HG03432 (cell line): ENCODE results near the gene RTEL1.
"Not testable (repeated sequence)": the region's sequence is repeated elsewhere in the genome, so short reads cannot be mapped to it uniquely, and the experiment has no call there.

Experiments used
- ATAC-seq: cut with Tn5 transposase; IDR thresholded peaks from one replicate; pipeline ENCODE4 v1.9.1; 2021; ENCODE audit warnings: mild to moderate bottlenecking, moderate library complexity; ENCODE audit not compliant: unreplicated experiment

Gene RTEL1, protein sequence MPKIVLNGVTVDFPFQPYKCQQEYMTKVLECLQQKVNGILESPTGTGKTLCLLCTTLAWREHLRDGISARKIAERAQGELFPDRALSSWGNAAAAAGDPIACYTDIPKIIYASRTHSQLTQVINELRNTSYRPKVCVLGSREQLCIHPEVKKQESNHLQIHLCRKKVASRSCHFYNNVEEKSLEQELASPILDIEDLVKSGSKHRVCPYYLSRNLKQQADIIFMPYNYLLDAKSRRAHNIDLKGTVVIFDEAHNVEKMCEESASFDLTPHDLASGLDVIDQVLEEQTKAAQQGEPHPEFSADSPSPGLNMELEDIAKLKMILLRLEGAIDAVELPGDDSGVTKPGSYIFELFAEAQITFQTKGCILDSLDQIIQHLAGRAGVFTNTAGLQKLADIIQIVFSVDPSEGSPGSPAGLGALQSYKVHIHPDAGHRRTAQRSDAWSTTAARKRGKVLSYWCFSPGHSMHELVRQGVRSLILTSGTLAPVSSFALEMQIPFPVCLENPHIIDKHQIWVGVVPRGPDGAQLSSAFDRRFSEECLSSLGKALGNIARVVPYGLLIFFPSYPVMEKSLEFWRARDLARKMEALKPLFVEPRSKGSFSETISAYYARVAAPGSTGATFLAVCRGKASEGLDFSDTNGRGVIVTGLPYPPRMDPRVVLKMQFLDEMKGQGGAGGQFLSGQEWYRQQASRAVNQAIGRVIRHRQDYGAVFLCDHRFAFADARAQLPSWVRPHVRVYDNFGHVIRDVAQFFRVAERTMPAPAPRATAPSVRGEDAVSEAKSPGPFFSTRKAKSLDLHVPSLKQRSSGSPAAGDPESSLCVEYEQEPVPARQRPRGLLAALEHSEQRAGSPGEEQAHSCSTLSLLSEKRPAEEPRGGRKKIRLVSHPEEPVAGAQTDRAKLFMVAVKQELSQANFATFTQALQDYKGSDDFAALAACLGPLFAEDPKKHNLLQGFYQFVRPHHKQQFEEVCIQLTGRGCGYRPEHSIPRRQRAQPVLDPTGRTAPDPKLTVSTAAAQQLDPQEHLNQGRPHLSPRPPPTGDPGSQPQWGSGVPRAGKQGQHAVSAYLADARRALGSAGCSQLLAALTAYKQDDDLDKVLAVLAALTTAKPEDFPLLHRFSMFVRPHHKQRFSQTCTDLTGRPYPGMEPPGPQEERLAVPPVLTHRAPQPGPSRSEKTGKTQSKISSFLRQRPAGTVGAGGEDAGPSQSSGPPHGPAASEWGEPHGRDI (N-terminal part only)

DNA sequence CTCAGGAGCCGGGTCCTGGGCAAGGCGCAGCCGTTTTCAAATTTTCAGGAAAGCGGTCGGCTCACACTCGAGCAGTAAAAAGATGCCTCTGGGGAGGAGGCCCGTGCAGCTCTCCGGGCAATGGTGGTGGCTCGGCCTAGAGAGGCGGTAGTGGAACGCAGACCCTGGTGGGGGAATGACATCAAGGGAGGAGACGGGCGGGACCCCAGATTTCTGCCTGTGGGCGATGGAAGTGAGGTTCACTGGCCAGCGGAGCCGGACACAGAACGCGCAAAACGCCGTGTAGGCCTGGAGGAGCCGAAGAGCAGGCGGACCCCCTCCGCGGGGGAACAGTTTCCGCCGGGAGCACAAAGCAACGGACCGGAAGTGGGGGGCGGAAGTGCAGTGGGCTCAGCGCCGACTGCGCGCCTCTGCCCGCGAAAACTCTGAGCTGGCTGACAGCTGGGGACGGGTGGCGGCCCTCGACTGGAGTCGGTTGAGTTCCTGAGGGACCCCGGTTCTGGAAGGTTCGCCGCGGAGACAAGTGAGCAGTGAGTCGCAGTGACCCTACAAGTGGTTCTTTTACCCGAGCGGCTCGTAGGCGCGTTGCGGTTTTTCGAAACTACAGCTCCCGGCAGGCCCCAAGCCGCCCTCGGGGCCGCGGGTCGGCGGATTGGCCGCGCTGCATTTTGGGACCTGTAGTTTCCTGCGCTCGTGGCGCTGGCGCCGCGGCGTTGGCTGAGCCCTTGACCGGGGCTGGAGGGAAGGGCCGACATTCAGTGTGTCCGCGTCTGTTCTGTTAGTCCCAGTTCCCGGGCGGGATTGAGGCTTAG, at the start of gene RTEL1:
TSS of gene RTEL1 (plus strand) at position 376 of the 812 bp plus-strand sequence. CDS start 1,091 bp downstream, outside the sequence.
- peak; percentile 82 for ATAC-seq

DNA sequence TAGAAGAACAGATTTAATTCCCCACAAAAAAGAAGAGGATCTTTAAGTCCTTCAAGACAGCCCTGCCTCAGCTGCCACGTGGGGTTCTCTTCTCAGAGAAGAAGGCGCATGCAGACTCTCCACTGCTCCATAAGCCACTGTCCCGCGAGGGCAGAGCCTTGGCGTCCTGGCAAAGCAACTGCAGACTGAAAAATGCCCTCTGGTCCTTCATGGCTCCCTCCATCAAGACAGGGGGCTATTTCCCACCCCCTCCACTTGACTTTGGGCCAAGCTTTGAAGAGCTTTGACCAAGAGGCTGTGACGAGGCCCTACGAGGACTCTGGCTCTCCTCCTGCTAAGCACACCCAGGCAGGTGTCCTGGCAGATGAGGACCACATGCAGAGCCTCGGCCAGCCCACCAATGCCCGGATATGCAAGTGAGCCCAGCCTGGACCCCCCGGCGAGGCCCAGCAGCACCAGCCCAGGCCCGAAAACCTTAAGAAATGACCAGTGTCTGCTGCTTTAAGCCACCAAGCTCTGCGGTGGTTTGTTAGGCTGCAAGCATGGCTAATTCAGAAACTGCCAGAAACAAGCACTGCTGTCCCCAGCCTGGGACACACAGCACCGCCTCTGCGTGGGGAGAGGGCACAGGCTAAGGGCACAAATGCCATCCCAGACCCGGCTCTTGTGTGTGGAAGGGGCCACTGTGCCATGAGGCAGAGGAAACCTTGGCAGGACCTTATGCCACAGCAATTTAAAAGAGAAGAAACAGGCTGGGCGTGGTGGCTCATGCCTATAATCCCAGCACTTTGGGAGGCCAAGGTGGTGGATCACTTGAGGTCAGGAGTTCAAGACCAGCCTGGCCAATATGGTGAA, 47.3 kb upstream of the RTEL1 start:
- no peak for ATAC-seq

DNA sequence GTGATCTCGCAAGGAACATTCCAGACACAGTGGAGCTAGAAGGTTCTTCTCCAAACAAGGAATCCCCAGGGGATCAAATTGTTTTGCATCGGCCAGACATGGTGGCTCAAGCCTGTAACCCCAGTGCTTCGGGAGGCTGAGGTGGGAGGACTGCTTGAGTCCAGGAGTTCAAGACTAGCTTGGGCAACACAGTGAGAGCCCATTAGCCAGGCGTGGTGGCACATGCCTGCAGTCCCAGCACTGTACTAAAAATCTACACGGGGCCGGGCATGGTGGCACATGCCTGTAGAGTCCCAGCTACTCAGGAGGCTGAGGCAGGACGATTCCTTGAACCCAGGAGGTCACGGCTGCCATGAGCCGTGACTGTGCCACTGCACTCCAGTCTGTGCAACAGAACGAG, 46.5 kb upstream of the RTEL1 start:
- no peak for ATAC-seq

DNA sequence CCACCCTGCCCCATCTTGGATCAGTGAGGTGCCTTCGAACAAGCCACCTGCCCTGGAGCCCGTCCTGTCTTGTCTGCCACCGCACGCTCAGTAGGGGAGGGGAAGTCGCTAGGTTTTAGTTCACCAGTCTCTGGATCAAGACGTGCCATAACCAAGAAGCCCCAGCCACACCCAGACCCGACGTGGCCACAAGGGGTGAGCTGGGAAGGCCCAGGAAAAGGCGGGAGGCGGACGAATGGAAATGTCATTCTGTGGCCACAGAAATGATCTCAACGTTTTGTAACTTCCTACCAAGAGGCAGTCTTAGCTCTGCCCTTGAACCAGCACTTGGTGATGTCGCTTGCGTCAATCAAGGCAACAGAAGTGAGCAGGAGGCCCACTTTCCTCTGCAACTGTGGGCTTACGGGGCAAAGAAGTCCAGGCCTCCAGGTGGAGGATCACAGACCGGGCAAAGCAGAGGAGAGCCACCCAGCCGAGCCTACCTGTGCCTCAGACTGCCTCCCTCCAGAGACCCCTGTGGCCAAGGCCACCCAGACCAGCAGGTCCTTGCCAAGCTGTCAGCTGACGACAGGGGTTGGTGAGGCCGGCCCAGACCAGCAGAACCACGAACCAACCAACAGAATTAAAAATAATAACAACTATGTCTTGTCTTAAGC, 45.7 kb upstream of the RTEL1 start:
- ATAC-seq = no peak

DNA sequence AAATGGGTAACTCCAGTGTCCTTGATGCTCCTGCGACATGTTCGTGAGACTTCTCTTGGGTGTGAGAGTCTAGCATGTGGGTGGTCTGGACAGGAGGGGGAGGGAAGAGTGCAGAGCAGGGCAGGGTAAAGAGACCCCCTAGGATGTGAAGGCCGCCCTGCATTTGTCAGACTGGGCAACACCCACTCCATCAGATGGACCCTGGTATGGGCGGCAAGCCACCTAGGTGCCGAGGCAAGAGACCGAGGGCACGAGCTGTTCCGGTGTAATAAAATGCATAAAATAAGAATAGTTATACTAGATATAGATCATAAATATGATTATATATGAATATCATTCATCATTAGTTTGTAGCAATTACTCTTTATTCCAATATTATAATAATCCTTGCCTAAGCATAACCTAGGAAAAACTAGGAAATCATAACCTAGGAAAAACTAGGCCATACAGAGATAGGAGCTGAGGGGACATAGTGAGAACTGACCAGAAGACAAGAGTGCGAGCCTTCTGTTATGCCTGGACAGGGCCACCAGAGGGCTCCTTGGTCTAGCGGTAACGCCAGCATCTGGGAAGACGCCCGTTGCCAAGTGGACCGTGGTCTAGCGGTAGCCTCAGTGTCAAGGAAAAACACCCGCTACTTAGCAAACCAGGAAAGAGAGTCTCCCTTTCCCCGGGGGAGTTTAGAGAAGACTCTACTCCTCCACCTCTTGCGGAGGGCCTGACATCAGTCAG, 44.1 kb upstream of the RTEL1 start:
- not testable (repeated sequence) for ATAC-seq

DNA sequence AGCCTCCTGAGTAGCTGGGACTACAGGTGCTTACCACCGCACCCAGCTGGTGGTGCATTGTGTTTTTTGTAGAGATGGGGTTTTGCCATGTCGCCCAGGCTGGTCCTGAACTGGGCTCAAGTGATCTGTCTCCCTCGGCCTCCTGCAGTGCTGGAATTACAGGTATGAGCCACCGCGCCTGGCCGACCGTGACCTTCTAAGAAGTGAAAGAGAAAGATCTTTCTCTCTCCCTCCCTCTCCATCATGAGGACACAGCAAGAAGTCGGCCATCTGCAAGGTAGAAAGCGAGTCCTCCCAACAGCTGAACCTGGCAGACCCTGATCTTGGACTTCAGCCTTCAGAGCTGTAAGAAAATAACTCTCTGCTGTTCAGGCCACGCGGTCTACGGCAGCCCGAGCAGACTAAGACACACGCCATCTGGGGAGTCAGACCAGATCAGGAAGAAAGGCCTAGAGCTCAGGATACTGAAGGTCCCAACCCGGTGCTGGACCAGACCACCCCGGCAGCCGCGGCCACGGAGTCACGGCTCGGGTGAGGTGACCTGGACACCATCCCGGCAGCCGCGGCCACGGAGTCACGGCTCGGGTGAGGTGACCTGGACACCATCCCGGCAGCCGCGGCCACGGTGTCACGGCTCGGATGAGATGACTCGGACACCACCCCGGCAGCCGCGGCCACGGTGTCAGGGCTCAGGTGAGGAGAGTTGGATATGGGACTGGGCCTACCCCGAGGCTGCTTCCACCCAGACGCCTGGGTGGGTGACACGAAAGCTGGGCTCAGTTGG, 40.8 kb upstream of the RTEL1 start:
- ATAC-seq = no peak

DNA sequence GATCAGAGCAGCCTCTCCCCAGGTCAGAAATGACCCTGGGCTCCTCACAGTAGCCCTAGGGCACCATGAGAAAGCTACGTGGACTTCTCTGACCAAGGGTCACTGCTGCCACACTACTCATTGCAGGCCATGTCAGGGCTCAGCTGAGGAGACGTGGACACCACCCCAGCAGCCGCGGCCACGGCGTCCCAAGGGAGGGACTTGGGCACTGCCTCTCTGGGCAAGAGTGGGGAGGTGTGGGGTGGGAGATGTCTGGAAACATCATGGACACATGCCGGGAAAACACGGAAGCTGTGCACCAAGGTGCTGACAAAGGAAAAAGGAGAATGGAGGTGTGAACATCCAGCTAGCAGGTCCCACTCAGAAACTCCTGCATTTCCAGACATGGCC, 40.2 kb upstream of the RTEL1 start:
- ATAC-seq = no peak

DNA sequence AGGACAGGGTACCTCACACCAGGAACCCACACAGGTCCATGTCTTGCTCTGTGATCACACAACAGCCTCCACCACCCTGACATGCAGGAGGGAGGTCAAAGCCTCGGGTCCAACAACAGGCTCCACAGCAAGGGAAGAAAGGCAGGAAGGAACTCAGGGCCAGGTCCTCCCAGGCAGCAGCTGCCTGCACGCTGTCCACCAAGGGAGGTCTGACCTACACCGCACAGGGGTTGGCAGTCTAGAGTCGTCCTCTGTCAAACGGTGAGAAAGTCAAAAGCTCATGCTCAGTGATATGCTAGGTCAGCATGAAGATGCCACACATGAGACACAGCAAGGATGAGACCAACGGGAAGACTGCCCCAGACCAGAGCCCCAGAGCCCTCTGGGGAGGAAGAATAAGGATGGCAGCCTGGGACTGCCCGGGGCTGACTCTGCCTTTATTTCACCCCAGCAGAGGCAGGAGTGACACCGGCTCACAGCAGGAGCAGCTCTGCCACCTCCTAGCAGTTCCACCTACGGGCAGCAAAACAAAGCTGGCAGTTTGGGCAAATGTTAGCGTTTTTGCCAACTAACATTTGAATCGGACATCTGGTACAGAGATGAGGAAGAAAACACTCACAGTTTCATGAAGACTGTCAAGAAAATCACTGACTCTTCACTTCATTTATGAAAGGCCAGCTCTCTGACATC, 39.7 kb upstream of the RTEL1 start:
- ATAC-seq = no peak

DNA sequence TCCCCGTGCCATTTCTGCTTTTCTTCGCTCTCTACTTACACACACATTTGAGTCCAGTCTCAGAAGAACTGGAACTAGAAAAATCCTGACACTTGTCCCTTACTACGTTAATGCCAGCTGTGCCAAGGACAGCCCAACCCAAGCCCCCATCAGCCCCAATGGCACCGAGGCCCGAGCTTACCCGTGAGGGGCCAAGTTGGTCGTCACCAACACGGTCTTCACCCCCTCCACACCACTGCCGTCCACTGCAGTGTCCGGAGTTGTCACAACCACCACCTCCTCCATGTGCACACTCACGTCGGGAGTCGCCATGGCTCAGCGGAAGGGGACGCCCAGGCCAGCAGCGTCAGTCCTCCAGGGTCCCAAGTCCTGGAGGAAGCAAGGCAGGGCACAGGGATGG, 39.0 kb upstream of the RTEL1 start:
- ATAC-seq = no peak

DNA sequence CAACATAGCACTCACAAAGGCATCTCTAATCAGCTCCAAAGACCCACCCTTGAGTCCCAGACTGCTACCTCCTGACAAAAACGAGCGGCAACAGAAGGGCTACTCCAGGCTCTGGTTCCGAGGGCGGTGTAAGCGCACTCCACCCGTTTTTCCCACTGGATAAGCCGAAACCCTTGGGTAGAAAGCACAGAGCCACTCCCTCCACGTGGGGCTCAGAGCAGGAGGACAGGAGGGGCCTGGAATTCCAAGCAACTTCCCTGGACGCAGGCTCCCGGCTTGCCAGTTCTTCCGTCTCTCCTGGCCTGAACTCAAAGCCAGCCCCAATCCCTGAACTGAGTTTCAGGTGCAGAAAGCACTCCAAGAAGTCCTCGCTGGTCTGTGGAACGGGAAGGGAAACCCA, 38.6 kb upstream of the RTEL1 start:
- no peak for ATAC-seq

DNA sequence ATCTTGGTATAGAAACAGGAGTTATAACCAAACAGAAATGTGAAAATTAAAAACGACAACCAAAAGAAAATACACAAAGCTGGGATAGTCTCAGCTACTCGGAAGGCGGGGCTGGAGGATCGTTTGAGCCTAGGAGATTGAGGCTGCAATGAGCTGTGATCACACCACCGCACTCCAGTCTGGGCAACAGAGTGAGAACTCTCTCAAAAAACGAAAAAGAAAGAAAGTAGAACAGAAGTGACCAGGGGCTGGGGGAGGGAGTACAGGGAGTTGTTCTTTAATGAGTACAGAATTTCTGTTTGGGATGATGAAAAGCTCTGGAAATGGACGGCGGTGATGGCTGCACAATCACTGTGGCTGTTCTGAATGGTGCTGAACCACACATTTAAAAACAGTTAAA, 37.1 kb upstream of the RTEL1 start:
- ATAC-seq = no peak

DNA sequence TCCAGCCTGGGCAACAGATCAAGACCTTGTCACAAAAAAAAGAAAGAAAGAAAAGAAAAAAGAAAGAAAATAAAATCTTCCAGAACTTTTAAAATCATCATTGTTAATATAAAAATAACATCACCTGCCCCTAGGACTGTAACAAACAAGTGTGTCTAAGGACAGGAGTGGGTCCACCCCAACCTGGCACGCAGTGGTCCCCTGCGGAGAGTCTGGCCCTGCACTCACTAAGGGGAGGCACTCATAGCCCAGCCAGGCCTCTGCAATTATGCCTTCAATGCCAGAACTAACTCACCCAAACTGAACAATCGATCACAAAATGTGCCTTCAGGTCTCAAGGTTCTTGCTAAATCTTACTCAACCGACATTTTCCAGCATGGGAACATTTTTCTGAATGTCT, 36.0 kb upstream of the RTEL1 start:
- no peak for ATAC-seq

DNA sequence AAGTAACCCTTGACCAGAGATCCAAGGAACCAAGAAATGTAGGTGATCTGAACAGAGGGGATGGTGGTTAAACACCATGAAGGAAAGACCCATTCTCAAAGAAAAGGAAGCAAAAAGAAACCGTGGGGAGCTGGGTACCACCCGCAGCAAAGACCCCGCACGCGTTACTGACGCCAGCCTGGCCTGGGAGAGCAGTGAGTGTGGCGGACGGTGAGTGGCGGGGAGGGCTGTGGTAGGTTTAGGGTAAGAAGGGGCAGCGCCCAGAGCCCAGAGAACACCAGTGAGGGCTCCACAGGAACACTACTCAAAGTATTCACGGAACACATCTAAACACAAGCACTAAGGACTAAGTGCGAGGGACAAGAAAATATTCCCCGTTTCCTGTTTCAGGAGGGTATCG, 35.4 kb upstream of the RTEL1 start:
- no peak for ATAC-seq

DNA sequence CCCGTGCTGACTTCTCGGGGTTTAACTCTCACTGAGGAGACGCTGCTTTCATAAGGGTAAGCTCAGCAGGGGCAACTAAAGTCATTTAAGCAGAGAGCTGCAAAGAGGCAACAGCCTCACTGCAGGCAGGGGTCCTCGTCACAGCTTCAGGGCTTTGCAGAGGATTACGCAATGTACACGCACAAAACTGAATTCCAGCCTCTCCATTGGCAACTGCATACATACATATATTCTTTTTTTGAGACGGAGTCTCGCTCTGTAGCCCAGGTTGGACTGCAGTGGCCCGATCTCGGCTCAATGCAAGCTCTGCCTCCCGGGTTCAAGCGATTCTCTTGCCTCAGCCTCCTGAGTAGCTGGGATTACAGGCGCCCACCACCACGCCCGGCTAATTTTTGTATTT, 33.6 kb upstream of the RTEL1 start:
- ATAC-seq = no peak

DNA sequence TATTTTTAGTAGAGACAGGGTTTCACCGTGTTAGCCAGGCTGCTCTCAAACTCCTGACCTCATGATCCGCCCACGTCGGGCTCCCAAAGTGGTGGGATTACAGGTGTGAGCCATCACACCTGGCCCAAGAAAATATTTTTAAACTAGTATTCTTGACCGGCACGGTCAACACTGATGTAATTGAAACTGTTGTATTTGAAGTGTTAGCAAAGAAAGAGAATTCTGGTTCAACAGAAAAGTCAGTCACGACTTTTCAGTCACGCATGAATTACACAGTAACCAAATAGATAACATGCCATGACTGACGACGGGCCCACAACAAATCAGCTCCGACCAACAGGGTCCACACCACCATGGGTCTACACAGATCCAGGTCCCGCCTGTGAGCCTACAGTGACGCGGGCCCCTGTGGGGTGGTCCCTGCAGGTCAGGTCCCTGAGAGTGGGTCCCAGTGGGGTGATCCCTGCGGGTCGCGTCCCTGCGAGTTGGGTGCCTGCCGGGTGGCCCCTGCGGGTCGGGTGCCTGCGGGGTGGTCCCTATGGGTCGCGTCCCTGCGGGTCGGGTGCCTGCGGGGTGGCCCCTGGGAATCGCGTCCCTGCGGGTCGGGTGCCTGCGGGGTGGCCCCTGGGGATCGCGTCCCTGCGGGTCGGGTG, 32.2 kb upstream of the RTEL1 start:
- no peak for ATAC-seq

DNA sequence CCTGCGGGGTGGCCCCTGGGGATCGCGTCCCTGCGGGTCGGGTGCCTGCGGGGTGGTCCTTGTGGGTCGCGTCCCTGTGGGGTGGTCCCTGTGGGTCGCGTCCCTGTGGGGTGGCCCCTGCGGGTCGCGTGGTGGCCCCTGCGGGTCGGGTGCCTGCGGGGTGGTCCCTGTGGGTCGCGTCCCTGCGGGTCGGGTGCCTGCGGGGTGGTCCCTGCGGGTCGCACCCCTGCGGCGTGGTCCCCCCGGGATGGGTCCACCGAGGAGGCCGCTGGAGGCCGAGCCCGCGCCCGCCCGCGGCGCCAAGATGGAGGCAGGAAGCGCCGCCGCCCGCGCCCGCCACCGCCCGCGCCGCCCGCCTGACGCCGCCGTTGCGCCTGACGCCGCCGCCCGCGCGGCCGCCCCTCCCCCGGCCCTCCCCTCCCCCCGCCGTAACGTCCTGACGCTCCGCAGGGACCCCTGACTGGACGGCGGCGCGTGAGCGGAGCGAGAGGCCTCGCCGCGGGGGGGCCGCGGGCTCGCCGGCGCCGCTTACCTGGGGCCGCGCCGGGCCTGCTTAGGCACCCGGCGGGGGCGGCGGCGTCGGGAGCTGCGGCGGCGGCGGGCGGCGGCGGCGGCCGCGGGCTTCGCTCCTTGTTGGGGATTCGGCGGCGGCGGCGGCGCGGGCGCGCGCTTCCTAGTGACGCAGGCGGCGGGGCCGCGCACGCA, 31.5 kb upstream of the RTEL1 start, which contains the start of gene GMEB2:
TSS of gene GMEB2 (minus strand) at position 678 of the 705 bp plus-strand sequence. CDS start 7,704 bp downstream, outside the sequence.
- ATAC-seq = peak; percentile 46
